ENCODE results near the gene CBX6. TPM values are rescaled to one million over a fixed set of nuclear protein-coding genes. Genes with fewer than 3 reads are reported as not detected.

CBX6 gene
- polyA plus RNA-seq, 2 of the 4 experiments (the other 2 are of a cell fraction): 9.8 to 24.0 TPM

DNA sequence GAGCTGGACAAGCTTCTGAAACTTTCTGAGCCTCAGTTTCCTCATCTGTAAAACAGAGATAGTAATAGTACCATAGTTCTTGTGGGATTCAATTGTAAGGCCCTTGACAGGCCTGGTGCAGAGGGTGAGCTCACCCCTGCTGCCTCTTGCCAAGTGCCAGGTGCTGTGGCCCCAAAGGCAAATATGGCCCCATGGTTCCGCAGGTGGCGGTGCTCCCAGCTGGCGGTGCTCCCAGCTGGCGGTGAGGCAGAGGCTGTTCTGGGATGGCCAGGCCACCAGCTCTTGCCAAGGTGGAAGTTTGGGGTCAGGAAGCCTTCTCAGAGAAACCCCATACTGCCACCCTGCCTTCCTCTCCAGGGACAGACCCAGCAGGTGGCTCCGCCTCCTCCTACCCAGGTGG lies 37.0 kb downstream of the CBX6 start:
- ChIA-PET POLR2A (interaction anchor here (1.1 kb wide), 1 partner anchor 9 kb away, joined by 4 read pairs; the partner anchor contains the start of gene NPTXR), CTCF (interaction anchor here (0.8 to 6.6 kb wide), 5 partner anchors 9 to 101 kb away, joined by 3 to 48 read pairs (median 6); partner anchors contain the start of gene NPTXR)
- Histone ChIP-seq H3K4me3 (no peak overlapping the region), H3K4me1 (peaks cover 35% of the 10 kb centered on the region), H3K9me3 (no peaks in the 10 kb centered on the region), H3K27ac (no peak overlapping the region), H3K4me2 (no peak overlapping the region)
- no peak for ATAC-seq
- no peak for FAIRE-seq
- no peak for DNase-seq (ENCODE audit: low read depth in 1 of 2, low spot score in 1 of 2)
- no peak for TF ChIP-seq POLR2AphosphoS2 (conservative IDR thresholded peaks at IDR 0.05; ENCODE audit: low read length)
- TF ChIP-seq HDAC2 (IDR thresholded peaks at IDR 0.05): no peak
- no peak for TF ChIP-seq FOSL2 (IDR thresholded peaks at IDR 0.05)
- TF ChIP-seq FOSL2 (CRISPR knock-in tag; IDR thresholded peaks at IDR 0.05): no peak
- WGBS (ENCODE audit: missing lambda C conversion rate): 100% methylated on average over 1 of the region's 5 CpGs

GRCh38 chr22:38834215-38834953 lies 37.6 kb downstream of the CBX6 start:
- Histone ChIP-seq H3K4me2 (no peak overlapping the region), H3K4me3 (no peak overlapping the region), H3K27ac (no peak overlapping the region), H3K9me3 (no peaks in the 10 kb centered on the region), H3K4me1 (peaks cover 39% of the 10 kb centered on the region)
- ChIA-PET CTCF (interaction anchor here (0.7 to 6.6 kb wide), 6 partner anchors 8 to 101 kb away, joined by 3 to 48 read pairs (median 6); no protein-coding TSS in a partner anchor), POLR2A (interaction anchor here (0.7 to 1.1 kb wide), 2 partner anchors 9 to 10 kb away, joined by 3 to 4 read pairs; partner anchors contain the start of gene NPTXR)
- ATAC-seq (no peak), DNase-seq (ENCODE audit: low read depth in 1 of 2, low spot score in 1 of 2) (no peak), FAIRE-seq (no peak)
- 83% methylated on average over 12 of the region's 13 CpGs for WGBS (ENCODE audit: missing lambda C conversion rate)
- TF ChIP-seq, protein P1, sequence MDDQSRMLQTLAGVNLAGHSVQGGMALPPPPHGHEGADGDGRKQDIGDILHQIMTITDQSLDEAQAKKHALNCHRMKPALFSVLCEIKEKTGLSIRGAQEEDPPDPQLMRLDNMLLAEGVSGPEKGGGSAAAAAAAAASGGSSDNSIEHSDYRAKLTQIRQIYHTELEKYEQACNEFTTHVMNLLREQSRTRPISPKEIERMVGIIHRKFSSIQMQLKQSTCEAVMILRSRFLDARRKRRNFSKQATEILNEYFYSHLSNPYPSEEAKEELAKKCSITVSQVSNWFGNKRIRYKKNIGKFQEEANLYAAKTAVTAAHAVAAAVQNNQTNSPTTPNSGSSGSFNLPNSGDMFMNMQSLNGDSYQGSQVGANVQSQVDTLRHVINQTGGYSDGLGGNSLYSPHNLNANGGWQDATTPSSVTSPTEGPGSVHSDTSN (IDR thresholded peaks at IDR 0.05): no peak
- no peak for TF ChIP-seq BCL3 (IDR thresholded peaks at IDR 0.05)
- TF ChIP-seq TFCP2L1 (CRISPR knock-in tag; IDR thresholded peaks at IDR 0.05): no peak
- TF ChIP-seq ZC3H11A (IDR thresholded peaks at IDR 0.05): no peak

DNA sequence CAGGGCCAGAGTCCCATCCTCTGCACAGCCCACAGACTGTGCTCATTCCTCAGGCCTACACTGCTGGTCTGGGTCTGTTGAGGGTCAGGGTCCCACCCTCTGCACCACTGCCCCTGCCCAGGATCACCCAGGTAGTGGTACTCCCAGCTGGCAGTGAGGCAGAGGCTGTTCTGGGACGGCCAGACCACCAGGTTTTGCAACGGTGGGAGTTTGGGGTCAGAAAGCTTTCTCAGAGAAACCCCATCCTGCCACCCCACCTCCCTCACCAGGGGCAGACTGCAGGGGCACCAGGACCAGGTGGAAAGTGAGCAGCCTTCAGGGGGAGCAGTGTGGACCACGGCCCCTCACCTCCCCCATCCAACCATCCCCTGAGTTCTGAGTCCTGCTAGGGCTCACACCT lies 39.0 kb downstream of the CBX6 start:
- FAIRE-seq (no peak), DNase-seq (ENCODE audit: low read depth in 1 of 2, low spot score in 1 of 2) (no peak), ATAC-seq (no peak)
- no peak overlapping the region for H3K4me3 ChIP-seq
- no peaks in the 10 kb centered on the region for H3K9me3 ChIP-seq
- H3K4me1 ChIP-seq: peaks cover 48% of the 10 kb centered on the region
- 20% methylated on average over 1 of the region's 3 CpGs for whole genome bisulfite sequencing (ENCODE audit: missing lambda C conversion rate)
- POLR2A ChIA-PET: no interaction called here
- TF ChIP-seq FOXS1 (CRISPR knock-in tag; IDR thresholded peaks at IDR 0.05) (no peak), BHLHE40 (IDR thresholded peaks at IDR 0.05; ENCODE audit: low read depth, low read length) (no peak), MAZ (IDR thresholded peaks at IDR 0.05; ENCODE audit: borderline replicate concordance, low read depth, low read length) (no peak), FOSL2 (IDR thresholded peaks at IDR 0.05) (no peak), FOSL2 (CRISPR knock-in tag; IDR thresholded peaks at IDR 0.05) (no peak), CBX2 (IDR thresholded peaks at IDR 0.05; ENCODE audit: borderline replicate concordance, low read depth) (no peak), PHF8 (IDR thresholded peaks at IDR 0.05; ENCODE audit: borderline replicate concordance, low read depth) (no peak), HOXA7 (CRISPR knock-in tag; IDR thresholded peaks at IDR 0.05) (no peak), EHF (CRISPR knock-in tag; IDR thresholded peaks at IDR 0.05) (no peak), POLR2AphosphoS2 (conservative IDR thresholded peaks at IDR 0.05; ENCODE audit: low read length) (no peak), HEYL (CRISPR knock-in tag; IDR thresholded peaks at IDR 0.05) (no peak), EP300 (IDR thresholded peaks at IDR 0.05) (no peak), RFX5 (IDR thresholded peaks at IDR 0.05) (no peak), USF2 (IDR thresholded peaks at IDR 0.05) (no peak), RNF2 (IDR thresholded peaks at IDR 0.05; ENCODE audit: borderline replicate concordance, low read depth) (no peak), GATA3 (IDR thresholded peaks at IDR 0.05; ENCODE audit: borderline replicate concordance) (no peak), JUNB (IDR thresholded peaks at IDR 0.05) (no peak)
- TF ChIP-seq, protein P2, sequence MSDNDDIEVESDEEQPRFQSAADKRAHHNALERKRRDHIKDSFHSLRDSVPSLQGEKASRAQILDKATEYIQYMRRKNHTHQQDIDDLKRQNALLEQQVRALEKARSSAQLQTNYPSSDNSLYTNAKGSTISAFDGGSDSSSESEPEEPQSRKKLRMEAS (IDR thresholded peaks at IDR 0.05): no peak
- no peak overlapping the region for H3K4me2 ChIP-seq
- CTCF ChIA-PET: interaction anchor here (2.2 to 6.6 kb wide), 3 partner anchors 10 to 64 kb away, joined by 7 to 48 read pairs (median 18); no protein-coding TSS in a partner anchor
- H3K27ac ChIP-seq: peak overlapping the region in 1 of 2 experiments; percentile 90; a peak in 3 of 6 replicates

Data from A549 (cell line).